H1 (cell line): ENCODE data around the gene CABCOCO1. TPM values are rescaled to one million over a fixed set of nuclear protein-coding genes. Genes with fewer than 3 reads are reported as not detected.

ENCODE experiments used
- CHD7 ChIP-seq: fragments of 300-600 bp; sonication (generic); IDR thresholded peaks from 2 replicates; pipeline ENCODE4 v1.7.1; 2012; ENCODE audit warnings: low read length, moderate library complexity, mild to moderate bottlenecking, inconsistent platforms; ENCODE audit not compliant: insufficient replicate concordance
- E2F6 ChIP-seq: IDR thresholded peaks from 2 replicates; pipeline ENCODE4 v1.6.1; 2012; ENCODE audit warnings: inconsistent platforms
- POLR2A ChIP-seq, 2 experiments: IDR thresholded peaks; 1 replicate in 1 of 2; 2 replicates in 1 of 2; pipeline ENCODE4 v1.6.1; 2011; ENCODE audit warnings: low read depth in 2 of 2, low read length in 2 of 2, mild to moderate bottlenecking in 2 of 2; ENCODE audit errors: control extremely low read depth in 1 of 2
- SRF ChIP-seq: IDR thresholded peaks from 2 replicates; pipeline ENCODE4 v1.6.1; 2011; ENCODE audit warnings: mild to moderate bottlenecking, low read depth, low read length, moderate library complexity
- TAF7 ChIP-seq: optimal IDR thresholded peaks from 2 replicates; pipeline ENCODE3; 2011; ENCODE audit warnings: low read depth, mild to moderate bottlenecking, inconsistent platforms, low read length, moderate library complexity, borderline replicate concordance
- polyA plus RNA-seq, 7 experiments: library from polyadenylated mRNA; depleted of rRNA in 3 of 7; stranded (reverse) in 5 of 7; unstranded in 2 of 7; fragments of >200 nt in 5 of 7; fragments of 200-250 nt in 2 of 7; gene quantifications; 1 replicate in 5 of 7; 2 replicates in 1 of 7; 4 replicates in 1 of 7; pipeline versions ENCODE4 v1.2.1 to v1.2.3, GENCODE V29; 2011 to 2013; ENCODE audit warnings: missing spikeins in 2 of 7, mixed read lengths in 2 of 7
- total RNA-seq: library from RNA; stranded (reverse); fragmentation: NEBNext Ultra II Directional; extraction: Animal tissue kit (Norgen Biotek cat#: 25700); gene quantifications from 2 replicates; pipeline ENCODE4 v1.2.1, GENCODE V29; 2021

Gene CABCOCO1
- total and polyA plus RNA-seq, 2 of the 8 experiments (the other 6 are each of a cell fraction or from before 2014, with no cell fraction given): not detected

DNA sequence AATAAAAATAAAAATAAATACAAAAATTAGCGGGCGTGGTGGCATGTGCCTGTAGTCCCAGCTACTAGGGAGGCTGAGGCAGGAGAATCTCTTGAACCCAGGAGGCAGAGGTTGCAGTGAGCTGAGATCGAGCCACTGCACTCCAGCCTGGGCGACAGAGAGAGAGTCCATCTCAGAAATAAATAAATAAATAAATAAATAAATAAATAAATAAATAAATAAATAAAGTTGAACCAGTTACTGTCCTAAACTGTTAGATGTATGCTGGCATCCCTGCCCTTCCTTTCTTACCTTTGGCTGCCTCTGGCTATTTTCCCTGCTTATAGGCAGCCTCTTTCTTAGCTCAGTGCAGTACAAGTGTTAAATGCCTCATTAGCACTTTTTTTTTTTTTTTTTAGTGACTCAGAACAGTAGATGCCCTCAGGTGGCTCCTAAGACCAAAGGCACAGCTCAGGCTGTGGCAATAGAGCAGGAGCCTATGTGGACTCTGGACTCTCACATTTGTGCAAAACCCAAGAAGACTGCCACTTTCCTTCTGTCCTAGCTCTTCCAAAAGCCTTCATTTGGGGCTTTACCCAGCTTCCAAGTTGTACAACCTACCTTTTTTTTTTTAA lies 30.6 kb upstream of the CABCOCO1 start (continued):
- no peak for TF ChIP-seq CHD7
- no peak for TF ChIP-seq POLR2A (IDR thresholded peaks at IDR 0.05; ENCODE audit: control extremely low read depth in 1 of 2, low read depth in 2 of 2, low read length in 2 of 2)
- no peak for TF ChIP-seq TAF7
- no peak for TF ChIP-seq E2F6
- no peak for TF ChIP-seq SRF
